Suppressor macrophage (primary cell): ENCODE results near the gene CDX1.

Experiments
- DNase-seq, 4 experiments: peaks; one replicate each; pipeline ENCODE4 v3.0.0-alpha.2; 2020 to 2022

CDX1 gene

GRCh38 chr5:150163547-150164059, 3.0 kb upstream of the CDX1 start:
- DNase-seq = peak in 1 of 4 experiments; percentile 22

DNA sequence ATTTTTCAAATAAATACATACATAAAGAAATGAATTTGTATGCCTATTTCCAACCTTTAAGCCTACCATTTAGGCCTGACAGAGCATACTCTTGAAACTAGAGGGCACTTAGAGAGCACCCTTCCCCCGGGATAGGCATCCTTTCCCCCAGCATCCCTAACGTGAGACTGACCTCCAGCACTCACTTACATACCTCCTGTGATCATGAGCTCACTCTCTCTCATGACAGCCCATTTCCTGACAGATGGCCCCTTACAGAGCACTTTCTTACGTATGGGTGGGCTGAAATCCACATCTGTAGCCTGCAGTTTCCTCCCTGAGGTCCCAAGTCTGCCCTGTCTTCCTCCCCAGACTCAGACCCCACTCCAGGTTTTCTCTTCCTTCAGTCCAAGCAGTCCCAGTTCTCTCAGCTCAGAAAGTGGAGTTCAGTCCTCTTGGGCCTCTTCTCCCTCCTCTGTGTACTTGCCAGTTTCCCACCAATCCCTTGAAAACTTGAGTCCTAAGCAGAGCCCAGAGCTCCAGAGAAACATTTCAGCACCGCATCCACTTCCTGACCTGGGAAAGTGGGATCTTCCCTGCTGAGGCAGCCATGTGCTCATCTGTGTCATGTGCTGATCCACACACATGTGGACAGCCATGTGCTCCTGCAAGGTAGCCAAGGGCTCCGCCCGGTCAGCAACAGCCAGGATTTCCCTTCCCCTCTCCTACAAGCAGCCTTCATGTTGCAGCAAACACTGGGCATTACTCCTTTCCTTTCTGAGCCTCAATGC, 2.2 kb upstream of the CDX1 start:
- peak in 2 of 4 experiments; percentile 25 to 34 for DNase-seq

GRCh38 chr5:150166037-150166649, 435 bp upstream of the CDX1 start:
- no peak for DNase-seq

DNA sequence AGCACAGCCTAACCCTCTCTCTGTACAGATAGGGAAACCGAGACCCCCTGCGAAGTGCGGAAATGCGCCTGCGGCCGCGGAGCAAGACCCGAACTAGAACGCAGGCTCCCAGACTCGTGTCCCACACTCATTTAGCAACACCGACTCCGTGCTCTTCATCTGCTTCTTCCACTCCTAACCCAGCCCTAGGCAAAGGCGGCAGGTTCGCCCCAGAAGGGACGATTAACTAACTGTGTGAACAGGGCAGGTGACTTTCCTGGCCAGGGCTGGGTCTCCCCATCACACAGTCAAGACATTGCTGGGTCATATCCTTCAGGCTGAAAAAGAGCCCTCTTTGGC, 903 bp downstream of the CDX1 start:
- no peak for DNase-seq

DNA sequence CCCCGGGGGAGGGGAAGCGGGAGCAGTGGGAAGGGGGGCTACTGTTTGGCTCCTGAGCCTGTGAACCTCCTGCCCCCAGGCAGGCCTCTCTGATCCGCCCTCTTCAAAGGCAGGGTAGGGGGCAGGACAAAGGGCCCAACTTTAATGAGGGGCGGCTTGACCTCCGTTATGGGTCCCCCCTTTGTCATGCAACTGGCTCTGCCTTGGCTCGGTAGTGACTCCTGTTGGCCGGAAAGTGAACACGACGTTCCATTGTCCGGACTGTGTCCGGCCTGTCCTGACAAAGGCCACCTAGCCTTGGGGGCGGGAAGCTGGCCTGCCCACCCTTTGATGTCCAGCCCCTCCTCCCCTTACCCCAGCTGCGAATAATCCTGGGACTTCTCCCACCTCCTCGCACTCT, 1.3 kb downstream of the CDX1 start:
- no peak for DNase-seq

DNA sequence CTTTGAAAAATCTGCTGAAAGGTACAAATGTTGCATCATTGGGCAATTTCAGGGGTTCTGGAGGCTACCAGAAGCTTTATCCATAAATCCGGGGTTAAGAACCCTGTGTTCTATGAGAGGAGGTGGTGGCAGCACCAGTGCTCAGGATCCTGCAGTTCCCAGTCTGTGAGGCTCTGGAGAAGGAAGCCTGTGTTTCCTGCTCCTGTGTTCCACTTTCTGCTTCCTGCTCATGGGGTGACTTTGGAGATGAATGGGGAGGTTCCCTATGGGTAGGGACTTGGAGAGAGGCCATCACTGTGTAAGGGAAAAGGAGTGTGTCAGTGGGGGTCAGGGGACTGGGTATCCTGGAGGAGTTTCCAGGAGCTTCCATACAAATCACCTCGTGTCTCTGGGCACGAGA, 2.3 kb downstream of the CDX1 start:
- DNase-seq = peak in 2 of 4 experiments; percentile 27 to 28

GRCh38 chr5:150172145-150172544, 5.6 kb downstream of the CDX1 start:
- no peak for DNase-seq

DNA sequence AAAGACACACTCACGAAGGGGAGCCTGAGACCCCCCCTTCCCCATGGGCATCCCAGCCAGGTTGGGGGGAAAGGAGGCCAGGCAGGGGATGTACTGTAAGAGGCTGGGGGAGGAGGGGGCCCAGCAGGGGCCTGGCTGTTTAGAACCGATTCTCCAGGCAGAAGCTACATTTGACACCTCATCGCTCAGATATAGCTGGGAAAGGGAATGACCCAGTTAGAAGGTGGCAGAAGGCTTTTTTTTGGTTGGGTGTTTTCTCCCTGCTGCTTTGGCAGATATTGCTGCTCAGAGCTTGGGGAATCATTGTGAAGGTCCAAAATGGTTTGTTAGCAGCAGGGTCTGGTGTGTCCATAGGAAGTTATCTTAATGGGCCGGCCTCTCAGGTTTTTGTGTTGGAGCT, 6.0 kb downstream of the CDX1 start:
- DNase-seq = no peak

GRCh38 chr5:150173161-150173560, 6.6 kb downstream of the CDX1 start:
- DNase-seq = no peak

GRCh38 chr5:150174285-150174684, 7.7 kb downstream of the CDX1 start:
- DNase-seq = no peak

- DNase-seq = no peak
These were observed 8.5 kb downstream of the CDX1 start for GRCh38 chr5:150175076-150175475.

DNA sequence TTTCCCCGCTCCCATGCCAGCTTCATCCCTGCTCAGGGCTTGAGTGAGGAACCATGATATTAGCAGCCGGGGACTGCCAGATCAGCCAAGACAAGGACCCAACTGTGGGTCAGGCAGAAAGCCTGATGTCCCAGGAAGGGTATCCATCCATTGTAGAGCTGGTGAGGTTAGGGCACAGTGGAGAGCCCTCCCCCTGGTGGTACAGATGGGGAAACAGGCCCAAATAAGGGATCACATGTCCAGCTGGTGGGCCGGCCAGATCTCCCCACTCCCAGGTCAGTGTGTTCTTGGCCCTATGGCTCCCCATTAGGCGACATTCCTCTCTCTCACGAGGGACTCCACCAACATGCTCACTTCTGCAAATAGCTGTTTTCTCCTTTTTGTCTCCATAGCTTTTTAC, 9.0 kb downstream of the CDX1 start:
- DNase-seq = peak; percentile 39 to 61 (median 50)

GRCh38 chr5:150176745-150177477, 10.3 kb downstream of the CDX1 start:
- no peak for DNase-seq

- no peak for DNase-seq
These were observed 11.1 kb downstream of the CDX1 start for GRCh38 chr5:150177721-150178120.

- DNase-seq = no peak
These were observed 11.7 kb downstream of the CDX1 start for GRCh38 chr5:150178262-150178661.

DNA sequence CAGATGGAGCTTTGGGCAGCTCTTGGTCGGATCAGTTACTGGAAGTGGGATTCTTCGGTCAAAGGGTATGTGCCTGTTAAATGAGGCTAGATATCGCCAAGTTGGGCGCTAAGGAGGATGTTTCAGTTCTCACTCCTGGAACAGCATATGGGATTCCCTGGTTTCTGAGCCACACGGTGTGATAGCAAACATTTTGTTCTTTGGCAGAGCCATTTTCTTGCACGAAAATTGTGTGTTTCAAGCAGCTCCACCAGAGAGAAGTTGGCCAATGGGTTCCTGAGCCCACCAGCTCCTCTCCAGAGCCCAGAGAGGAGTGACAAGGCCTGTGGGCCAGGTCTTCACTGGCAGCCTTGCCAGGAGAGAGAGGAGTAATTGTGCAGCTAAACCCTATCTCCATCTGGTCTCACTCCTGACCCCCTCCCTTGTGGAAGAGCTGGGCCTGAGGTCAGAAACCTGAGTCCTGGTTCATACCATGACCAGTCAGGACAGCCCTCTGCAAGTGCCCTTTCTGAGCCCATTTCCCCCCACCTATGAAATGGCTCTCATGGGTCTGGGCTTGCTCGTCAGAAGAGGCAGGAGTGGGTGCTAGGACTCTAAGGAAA, 12.5 kb downstream of the CDX1 start:
- no peak for DNase-seq

- DNase-seq = peak; percentile 56 to 78 (median 72)
These were observed 13.9 kb downstream of the CDX1 start for GRCh38 chr5:150180241-150181026.

DNA sequence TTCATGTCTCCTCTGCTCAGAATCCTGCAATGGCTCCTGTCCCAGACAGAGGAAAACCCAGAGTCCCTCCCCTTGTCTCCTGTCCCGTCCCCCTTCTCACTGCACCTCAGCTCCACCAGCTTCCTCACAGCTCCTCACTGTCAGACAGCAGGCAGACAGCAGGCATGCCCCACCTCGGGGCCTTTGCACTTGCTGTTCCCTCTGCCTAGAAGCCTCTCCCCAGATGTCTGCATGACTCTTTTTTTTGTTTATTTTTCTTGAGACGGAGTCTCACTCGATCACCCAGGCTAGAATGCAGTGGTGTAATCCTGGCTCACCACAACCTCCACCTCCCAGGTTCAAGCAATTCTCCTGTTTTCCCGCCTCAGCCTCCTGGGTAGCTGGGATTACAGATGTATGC, 14.4 kb downstream of the CDX1 start:
- DNase-seq = peak in 1 of 4 experiments; percentile 31

DNA sequence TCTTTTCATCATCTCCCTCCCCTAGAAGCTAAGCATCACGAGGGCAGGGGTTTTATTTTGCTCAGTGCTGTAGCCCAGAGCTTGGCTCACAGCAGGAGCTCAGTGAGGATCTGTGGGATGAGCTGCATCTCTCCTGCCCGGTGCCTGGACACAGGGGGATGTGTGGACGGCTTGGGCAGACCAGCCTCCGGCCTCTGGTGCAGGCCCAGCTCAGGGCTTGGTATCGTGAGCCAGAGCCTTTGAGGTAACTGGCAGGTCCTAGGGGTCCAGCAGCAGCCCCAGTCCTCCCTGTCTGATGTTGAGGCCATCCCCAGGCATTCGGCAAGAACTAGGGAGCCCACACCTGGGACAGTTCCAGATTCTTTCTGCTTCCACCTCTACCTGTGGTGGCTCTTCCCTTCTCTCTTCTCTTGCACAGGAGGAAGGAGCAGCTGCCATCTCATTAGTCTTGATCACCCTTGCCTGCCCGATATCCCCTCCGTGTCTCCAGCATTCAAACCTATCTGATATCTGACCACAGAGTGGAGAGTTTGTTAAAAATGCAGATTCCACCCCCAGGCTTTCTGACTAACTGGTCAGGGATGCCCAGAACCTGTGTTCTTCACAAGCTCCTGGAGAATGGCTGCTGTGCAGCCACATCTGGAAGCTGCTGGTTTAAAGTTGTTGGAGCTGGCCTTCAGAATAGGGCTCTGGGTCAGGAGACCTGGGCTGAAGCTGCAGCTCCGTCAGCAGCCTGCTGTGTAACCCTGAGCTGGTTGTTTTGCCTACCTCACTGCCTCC, 15.4 kb downstream of the CDX1 start:
- DNase-seq = no peak

GRCh38 chr5:150182774-150183173, 16.2 kb downstream of the CDX1 start:
- DNase-seq = no peak

GRCh38 chr5:150183436-150183835, 16.9 kb downstream of the CDX1 start:
- DNase-seq = no peak

GRCh38 chr5:150184006-150184405, 17.4 kb downstream of the CDX1 start:
- DNase-seq = no peak
